ENCODE results near the gene DBX1. TPM values are rescaled to one million over a fixed set of nuclear protein-coding genes. Genes with fewer than 3 reads are reported as not detected.

Gene DBX1
- total and polyA plus RNA-seq, 4 donors = not detected

GRCh38 chr11:20178976-20179375 lies 18.7 kb upstream of the DBX1 start:
- Histone ChIP-seq H3K9ac (ENCODE audit: low read depth in 1 of 2, low read length in 2 of 2) (no peak overlapping the region), H3K36me3 (ENCODE audit: control insufficient read depth in 4 of 4, insufficient read depth in 3 of 4, low read depth in 1 of 4, low read length in 3 of 4) (no peaks in the 10 kb centered on the region), H3K27ac (ENCODE audit: low read depth in 1 of 2, low read length in 2 of 2) (no peak overlapping the region), H3K27me3 (ENCODE audit: control insufficient read depth in 4 of 4, insufficient read depth in 4 of 4, low read length in 3 of 4) (no peaks in the 10 kb centered on the region), H3K9me3 (ENCODE audit: control insufficient read depth in 4 of 4, low read length in 3 of 4) (peaks cover 0 to 5% (median 1%) of the 10 kb centered on the region in 4 donors), H3K4me1 (ENCODE audit: control insufficient read depth in 4 of 4, insufficient read depth in 4 of 4, low read length in 3 of 4) (no peaks in the 10 kb centered on the region), H3K4me3 (ENCODE audit: low read depth in 1 of 3, low read length in 3 of 3) (no peak overlapping the region)
- 88% methylated on average over 2 of the region's 2 CpGs for WGBS
- no peak for DNase-seq (ENCODE audit: low spot score)
- TF ChIP-seq ATF3 (IDR thresholded peaks at IDR 0.05) = no peak
- no peak for TF ChIP-seq HNF4G (IDR thresholded peaks at IDR 0.05)
- no peak for TF ChIP-seq TAF1 (conservative IDR thresholded peaks at IDR 0.05)
- TF ChIP-seq FOXA2 (IDR thresholded peaks at IDR 0.05) = no peak
- TF ChIP-seq FOXA1 (IDR thresholded peaks at IDR 0.05) = no peak
- no peak for TF ChIP-seq RAD21 (IDR thresholded peaks at IDR 0.05)
- no peak for TF ChIP-seq MAX (IDR thresholded peaks at IDR 0.05)
- TF ChIP-seq EGR1 (IDR thresholded peaks at IDR 0.05; ENCODE audit: low read depth in 2 of 2) = no peak

DNA sequence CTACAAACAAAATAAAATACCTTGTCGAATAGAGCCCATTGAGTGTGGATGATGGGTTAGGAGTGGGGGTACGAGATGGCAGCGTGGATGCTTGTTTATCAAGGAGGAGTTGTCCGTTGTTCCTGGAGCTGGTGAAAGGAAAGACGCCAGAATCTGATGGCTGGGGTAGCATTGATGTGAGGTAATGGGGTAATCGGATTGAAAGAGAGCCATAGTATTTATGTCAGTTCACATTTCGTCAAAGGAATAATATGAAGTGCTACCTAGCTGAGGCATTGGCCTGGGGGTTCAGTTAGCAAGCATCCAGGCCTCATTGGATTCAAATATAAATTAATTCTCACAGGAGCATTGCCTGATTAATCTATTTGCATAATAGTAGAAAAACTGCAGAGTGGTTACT lies 16.9 kb upstream of the DBX1 start:
- TF ChIP-seq, protein P1, sequence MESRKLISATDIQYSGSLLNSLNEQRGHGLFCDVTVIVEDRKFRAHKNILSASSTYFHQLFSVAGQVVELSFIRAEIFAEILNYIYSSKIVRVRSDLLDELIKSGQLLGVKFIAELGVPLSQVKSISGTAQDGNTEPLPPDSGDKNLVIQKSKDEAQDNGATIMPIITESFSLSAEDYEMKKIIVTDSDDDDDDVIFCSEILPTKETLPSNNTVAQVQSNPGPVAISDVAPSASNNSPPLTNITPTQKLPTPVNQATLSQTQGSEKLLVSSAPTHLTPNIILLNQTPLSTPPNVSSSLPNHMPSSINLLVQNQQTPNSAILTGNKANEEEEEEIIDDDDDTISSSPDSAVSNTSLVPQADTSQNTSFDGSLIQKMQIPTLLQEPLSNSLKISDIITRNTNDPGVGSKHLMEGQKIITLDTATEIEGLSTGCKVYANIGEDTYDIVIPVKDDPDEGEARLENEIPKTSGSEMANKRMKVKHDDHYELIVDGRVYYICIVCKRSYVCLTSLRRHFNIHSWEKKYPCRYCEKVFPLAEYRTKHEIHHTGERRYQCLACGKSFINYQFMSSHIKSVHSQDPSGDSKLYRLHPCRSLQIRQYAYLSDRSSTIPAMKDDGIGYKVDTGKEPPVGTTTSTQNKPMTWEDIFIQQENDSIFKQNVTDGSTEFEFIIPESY (IDR thresholded peaks at IDR 0.05) = no peak
- TF ChIP-seq SP1 (IDR thresholded peaks at IDR 0.05) (no peak), JUND (IDR thresholded peaks at IDR 0.05) (no peak), EGR1 (IDR thresholded peaks at IDR 0.05; ENCODE audit: low read depth in 2 of 2) (no peak), REST (IDR thresholded peaks at IDR 0.05) (no peak), TAF1 (conservative IDR thresholded peaks at IDR 0.05) (no peak)
- Histone ChIP-seq H3K4me1 (ENCODE audit: control insufficient read depth in 4 of 4, insufficient read depth in 4 of 4, low read length in 3 of 4) (no peaks in the 10 kb centered on the region), H3K27ac (ENCODE audit: low read depth in 1 of 2, low read length in 2 of 2) (no peak overlapping the region), H3K4me3 (ENCODE audit: low read depth in 1 of 3, low read length in 3 of 3) (no peak overlapping the region), H3K9ac (ENCODE audit: low read depth in 1 of 2, low read length in 2 of 2) (no peak overlapping the region), H3K36me3 (ENCODE audit: control insufficient read depth in 4 of 4, insufficient read depth in 3 of 4, low read depth in 1 of 4, low read length in 3 of 4) (no peaks in the 10 kb centered on the region), H3K27me3 (ENCODE audit: control insufficient read depth in 4 of 4, insufficient read depth in 4 of 4, low read length in 3 of 4) (no peaks in the 10 kb centered on the region), H3K9me3 (ENCODE audit: control insufficient read depth in 4 of 4, low read length in 3 of 4) (peaks cover 0 to 3% (median under 1%) of the 10 kb centered on the region in 4 donors)
- WGBS = 79% methylated on average over 7 of the region's 7 CpGs
- no peak for DNase-seq (ENCODE audit: low spot score)
